AML-193 (cell line): ENCODE results near the gene DIAPH3.

Experiments used
- DNase-seq, 2 experiments: peaks; one replicate each; lab custom pipeline; 2025; lab: John Stamatoyannopoulos, UW

The DIAPH3 gene

DNA sequence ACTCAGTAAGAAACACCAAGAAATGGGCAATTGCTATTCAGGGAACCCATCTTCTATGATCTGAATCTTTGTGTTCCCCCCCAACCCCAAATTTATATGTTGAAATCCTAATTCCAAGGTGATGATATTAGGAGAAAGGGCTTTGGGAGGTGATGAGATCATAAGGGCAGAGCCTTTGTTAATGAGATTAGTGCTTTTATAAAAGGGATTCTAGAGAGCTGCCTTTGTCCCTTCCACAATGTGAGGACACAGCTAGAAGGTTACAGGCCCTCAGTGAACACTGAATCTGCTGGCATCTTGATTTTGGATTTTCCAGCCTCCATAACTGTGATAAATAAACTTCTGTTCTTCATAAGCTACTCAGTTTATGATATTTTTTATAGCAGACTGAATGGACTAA, 376.0 kb downstream of the DIAPH3 start:
- DNase-seq, result no peak

GRCh38 chr13:59782696-59783095, 381.0 kb downstream of the DIAPH3 start:
- no peak for DNase-seq

GRCh38 chr13:59780058-59780457, 383.7 kb downstream of the DIAPH3 start:
- DNase-seq, result no peak

DNA sequence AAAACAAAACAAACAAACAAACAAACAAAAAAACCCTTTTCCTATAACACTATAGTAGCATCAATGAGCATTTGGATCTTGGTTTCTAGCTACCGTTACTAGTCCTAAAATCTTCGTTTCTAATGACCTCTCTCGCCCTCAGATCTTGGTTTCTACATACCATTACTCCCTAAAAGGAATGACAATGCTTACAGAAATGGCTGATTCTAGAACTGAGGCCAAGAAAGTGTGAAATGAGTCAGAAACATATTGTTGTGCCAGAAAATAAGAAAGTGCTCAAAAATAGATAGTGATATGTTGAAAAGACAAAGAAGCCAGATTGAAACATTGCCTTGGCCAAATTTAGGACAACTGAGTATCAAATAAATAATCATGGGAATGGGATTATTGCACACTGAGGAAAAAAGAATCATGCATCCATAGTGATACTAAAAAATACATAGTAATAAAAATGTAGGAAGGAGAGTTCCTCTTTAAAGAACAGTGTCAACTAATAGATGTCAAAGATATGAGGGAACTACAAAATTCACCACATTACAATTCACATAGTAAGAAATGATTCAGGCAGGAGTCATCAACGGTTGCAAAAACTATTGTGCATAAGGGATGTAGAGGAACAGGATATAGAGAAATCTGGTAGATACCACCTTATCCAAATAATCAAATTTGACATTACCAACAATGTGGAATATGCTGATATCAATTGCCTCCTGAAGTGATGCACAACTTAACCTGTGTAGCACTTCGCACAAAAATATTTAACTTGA, 386.6 kb downstream of the DIAPH3 start:
- DNase-seq, result no peak

- DNase-seq, result no peak
Observed at GRCh38 chr13:59774491-59774971, 389.2 kb downstream of the DIAPH3 start.

GRCh38 chr13:59771272-59771671, 392.5 kb downstream of the DIAPH3 start:
- DNase-seq, result no peak

DNA sequence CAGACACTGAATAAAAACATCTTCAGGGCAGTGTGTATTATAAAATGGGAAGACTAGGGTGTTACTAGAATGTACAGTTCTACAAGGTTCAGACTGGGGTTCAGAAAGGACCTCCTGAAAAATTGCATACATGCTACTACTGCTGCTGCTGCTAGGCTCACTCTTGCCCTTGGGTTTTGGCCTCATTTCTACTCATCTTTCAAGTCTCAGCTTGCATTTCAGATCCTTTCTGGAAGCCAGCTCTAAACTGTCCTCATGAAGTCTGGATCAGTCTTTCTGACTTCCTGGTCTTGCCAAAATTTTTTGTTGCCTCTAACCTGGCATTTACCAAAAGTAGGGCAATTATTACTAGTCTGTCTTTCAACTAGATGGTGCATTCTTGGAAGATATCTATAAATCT, 393.3 kb downstream of the DIAPH3 start:
- DNase-seq, result no peak

GRCh38 chr13:59766236-59766635, 397.5 kb downstream of the DIAPH3 start:
- no peak for DNase-seq

DNA sequence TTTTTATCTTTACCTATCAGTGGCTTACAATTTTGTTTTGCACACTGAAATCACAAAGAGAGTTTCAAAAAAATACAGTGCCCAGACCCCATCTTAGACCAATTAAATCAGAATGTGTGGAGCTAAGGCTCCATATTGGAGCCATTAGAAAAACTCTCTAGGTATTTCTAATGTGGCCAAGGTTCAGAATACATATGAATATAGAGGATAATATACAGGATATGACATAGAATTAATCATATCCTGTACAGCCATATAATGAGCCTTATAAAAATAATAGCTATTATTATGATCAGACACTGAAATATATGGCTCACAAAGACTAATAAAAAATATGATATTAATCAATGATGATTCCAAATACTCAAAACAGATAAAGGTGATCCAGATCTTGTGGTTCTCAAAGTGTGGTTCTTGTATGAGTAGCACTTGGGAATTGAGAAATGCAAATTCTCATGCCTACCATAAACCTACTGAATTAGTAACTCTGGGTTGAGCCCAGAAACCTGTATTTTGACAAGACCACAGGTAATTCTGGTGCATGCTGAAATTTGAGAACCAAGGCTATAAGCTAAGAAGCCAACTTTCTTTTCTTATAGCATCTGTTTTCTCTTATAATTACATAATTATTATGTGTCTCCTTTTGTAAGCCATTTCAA, 408.0 kb downstream of the DIAPH3 start:
- DNase-seq, result no peak

DNA sequence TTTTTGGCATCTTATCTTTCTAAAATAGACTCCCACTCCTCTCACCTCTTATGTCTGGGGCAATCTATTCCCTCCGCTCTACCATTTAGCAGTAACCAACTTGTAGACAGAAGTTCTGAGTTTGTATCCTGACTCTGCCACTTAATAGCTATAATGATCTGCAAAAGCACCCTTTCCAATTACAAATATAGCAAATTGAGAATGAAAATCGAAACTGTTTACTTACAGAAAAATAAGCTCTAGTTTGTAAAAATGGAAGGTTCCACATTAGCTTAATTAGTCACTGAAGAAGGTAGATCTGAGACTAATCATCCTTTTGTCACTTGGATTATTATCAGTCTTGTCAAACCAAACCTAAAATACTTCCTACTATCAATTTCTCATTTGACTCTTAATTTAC, 409.3 kb downstream of the DIAPH3 start:
- no peak for DNase-seq

DNA sequence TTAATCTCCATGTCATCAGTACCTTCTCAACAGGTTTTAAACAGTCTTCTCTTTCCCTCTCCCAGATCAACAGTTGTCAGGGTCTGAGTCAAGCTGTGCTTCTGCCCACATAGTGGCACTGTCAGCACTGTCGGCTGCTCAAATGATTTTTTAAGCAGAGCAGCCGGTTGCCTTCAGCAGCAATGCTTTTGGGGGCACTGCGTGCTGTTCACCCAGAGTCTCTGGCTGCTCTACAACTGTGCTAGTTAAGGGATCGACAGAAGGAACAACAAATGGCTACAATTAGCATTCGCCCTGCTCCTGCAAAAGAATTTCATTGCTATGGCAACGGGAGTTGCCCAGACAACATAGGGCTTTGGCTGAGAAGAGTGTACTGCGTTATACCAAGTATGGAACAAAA, 412.9 kb downstream of the DIAPH3 start:
- DNase-seq, result no peak

- DNase-seq, result no peak
Observed at GRCh38 chr13:59748046-59748445, 415.7 kb downstream of the DIAPH3 start.

DNA sequence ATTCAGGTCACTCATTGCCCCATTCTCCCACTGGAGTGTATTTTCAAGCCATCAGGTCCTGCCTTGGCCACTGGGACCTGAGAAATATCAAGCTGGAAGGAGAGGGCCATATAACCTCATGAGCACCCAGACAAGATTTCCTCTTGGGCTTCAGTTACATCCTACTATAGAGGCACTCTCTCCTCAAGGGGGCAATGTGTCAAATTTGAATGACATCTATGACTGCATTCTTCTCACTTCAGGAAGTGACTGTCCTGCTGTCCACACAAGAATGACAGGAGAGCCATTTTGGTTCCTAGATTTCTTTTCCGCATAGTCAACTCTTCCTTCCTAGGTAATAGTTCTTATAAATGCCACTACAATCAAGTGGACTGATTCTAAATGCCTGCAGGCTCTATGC, 416.2 kb downstream of the DIAPH3 start:
- no peak for DNase-seq

DNA sequence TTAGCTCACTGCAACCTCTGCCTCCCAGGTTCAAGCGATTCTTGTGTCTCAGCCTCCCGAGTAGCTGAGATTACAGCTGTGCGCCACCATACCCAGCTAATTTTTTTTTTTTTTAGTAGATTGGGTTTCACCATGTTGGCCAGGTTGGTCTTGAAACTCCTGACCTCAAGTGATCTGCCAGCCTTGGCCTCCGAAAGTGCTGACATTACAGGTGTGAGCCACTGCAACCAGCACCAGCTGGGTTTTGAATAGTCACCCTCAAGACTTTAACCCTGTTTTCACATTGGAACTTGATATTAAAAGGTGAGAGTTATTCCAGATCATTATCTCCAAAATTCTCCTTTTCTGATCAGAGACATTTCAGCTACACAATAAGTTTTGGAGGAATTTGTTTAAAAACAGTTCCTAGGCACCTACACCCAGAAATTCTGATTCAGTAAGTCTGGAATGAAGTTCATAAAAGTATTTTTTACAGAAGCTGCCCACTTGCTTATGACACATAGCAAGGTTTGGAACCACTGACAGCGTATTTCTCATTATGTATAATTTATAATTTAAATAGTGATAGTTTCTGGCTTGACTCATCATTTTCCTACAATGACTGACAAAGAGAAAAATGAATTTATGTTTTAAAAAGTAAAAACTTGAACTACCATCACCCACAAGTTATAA, 417.3 kb downstream of the DIAPH3 start:
- DNase-seq, result no peak

- no peak for DNase-seq
Observed at GRCh38 chr13:59745392-59745788, 418.3 kb downstream of the DIAPH3 start.

DNA sequence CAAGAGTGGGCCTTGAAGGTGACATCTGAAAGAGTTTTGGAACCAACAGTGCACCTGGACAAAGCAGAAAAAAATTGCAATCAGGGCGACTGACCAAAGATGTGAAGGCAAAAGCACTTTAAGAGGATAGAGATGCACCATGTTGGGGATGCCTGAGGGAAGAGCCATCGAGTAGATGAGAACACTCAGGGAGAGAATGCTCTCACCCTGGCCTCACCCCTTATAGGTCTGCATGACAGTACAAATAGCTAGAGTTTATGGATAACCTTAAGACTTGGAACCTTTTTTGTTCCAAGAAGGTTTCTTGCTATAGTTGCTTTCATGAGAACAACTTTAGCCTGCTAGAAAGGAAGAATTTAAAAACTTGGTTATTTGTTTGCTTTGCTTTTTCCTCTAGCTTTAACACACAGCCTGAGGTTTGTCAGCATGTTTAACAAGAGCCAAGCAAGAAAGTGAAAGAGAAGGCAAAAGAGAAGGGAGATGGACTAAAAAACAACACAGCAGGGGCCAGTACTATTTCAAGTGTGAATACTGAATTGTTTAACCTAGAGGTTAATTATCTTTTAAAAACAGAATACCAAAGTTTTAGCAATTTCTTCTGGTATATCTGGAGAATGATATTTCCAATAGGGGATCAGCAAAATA, 418.9 kb downstream of the DIAPH3 start:
- no peak for DNase-seq

DNA sequence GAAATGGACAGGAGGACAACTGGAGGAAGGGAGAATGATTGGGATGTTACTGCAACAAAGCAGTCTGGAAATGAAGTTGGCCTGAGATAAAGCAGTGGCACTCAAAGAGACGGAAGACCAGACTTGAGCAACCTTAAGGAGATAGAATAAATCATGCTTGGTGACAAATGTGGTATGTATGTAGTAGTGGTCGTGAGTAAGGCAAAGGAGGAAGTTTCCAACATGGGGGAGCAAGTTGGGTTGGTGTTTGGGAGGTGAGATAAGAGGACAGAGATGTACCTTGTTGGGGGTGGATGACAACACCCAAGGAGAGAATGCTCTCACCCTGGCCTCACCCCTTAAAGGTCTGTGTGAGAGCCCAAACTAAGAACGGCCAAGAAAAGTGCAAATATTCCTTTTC, 420.5 kb downstream of the DIAPH3 start:
- no peak for DNase-seq

DNA sequence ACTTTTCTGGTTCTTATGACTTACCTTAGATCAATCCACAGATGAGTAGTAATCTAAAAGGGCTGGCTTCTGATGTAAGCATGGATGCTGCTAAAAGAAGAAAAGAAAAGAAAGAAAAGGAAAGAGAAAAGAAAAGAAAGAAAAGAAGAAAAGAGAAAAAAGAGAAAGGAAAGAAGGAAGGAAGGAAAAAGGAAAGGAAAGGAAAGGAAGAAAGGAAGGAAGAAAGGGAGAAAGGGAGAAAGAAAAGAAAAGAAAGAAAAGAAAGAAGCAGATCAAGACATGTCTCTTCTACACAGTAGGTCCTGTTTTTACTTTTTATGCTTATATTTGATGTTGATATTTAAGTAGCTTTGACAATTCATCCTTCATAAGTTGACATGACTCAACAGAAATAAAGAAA, 421.3 kb downstream of the DIAPH3 start:
- DNase-seq, result no peak

DNA sequence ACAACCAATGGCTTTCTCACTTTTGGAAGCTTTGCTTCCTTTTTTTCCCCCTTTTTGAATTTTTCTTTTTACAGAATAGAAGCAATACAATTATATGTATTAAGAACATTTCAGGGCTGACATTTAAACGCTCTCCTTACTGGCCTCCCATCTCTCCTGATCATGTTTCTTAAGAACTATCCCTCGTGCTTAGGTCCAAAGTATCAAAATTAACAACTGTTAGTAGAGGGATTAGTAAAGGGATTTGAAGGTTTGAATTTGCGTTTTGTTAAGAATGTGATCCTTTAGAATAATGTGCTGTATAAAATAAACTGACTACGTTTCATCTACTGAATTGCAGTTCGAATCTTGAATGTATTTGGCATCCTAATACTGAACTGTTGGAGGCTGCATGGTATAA, 424.8 kb downstream of the DIAPH3 start:
- DNase-seq, result no peak

GRCh38 chr13:59734393-59734792, 429.3 kb downstream of the DIAPH3 start:
- DNase-seq, result no peak

GRCh38 chr13:59733744-59734143, 430.0 kb downstream of the DIAPH3 start:
- DNase-seq, result no peak

- no peak for DNase-seq
Observed at GRCh38 chr13:59730026-59730425, 433.7 kb downstream of the DIAPH3 start.
